CD14-positive monocyte (primary cell): ENCODE data around the gene LAMC3. TPM values are rescaled to one million over a fixed set of nuclear protein-coding genes. Genes with fewer than 3 reads are reported as not detected.
A peak's percentile ranks its signal among the peaks of the same experiment; 100 is the strongest.

ENCODE experiments used
- DNase-seq, 3 donors: peaks; one replicate each; pipeline ENCODE4 v3.0.0-alpha.2; 2011 to 2022
- H2AFZ ChIP-seq: 2 replicates; pipeline ENCODE4 v1.6.0; 2012; ENCODE audit warnings: mild to moderate bottlenecking, low read depth, low read length, inconsistent platforms; ENCODE audit not compliant: insufficient read depth, poor library complexity, severe bottlenecking
- H3K27ac ChIP-seq, 2 donors: 1 replicate in 1 of 2; 2 replicates in 1 of 2; pipeline ENCODE4 v1.5.1; 2012 to 2013; ENCODE audit warnings: low read length in 2 of 2, control low read depth in 1 of 2, inconsistent platforms in 1 of 2, low read depth in 1 of 2, mild to moderate bottlenecking in 1 of 2
- H3K27me3 ChIP-seq, 2 donors: one replicate each; pipeline versions ENCODE4 v1.6.0 to v1.6.1; 2011 to 2013; ENCODE audit warnings: low read length in 2 of 2; ENCODE audit not compliant: control insufficient read depth in 2 of 2, insufficient read depth in 2 of 2
- H3K36me3 ChIP-seq, 2 donors: replicated peaks in 1 of 2; 1 replicate in 1 of 2; 2 replicates in 1 of 2; pipeline versions ENCODE4 v1.5.1 to v1.6.1; 2012 to 2013; ENCODE audit warnings: low read length in 2 of 2, control low read depth in 1 of 2, inconsistent platforms in 1 of 2, mild to moderate bottlenecking in 1 of 2; ENCODE audit not compliant: insufficient read depth in 2 of 2, control insufficient read depth in 1 of 2
- H3K4me1 ChIP-seq, 2 donors: 1 replicate in 1 of 2; 2 replicates in 1 of 2; pipeline versions ENCODE4 v1.5.1 to v1.6.1; 2012 to 2013; ENCODE audit warnings: low read length in 2 of 2, control low read depth in 1 of 2, inconsistent platforms in 1 of 2, mild to moderate bottlenecking in 1 of 2, moderate library complexity in 1 of 2; ENCODE audit not compliant: insufficient read depth in 2 of 2, control insufficient read depth in 1 of 2
- H3K4me2 ChIP-seq: replicated peaks from 2 replicates; pipeline ENCODE3; 2012; ENCODE audit warnings: low read length, moderate library complexity, mild to moderate bottlenecking; ENCODE audit not compliant: poor library complexity, severe bottlenecking; ENCODE audit errors: extremely low read depth
- H3K4me3 ChIP-seq, 3 experiments: fragments of 200-600 bp in 1 of 3; sonication (generic) in 1 of 3; replicated peaks in 1 of 3; 1 replicate in 2 of 3; 2 replicates in 1 of 3; pipeline ENCODE4 v1.5.1; 2011 to 2013; ENCODE audit warnings: low read length in 3 of 3, mild to moderate bottlenecking in 3 of 3, control low read depth in 2 of 3, low read depth in 2 of 3, inconsistent platforms in 1 of 3, moderate library complexity in 1 of 3
- H3K79me2 ChIP-seq: 2 replicates; pipeline ENCODE4 v1.6.0; 2012; ENCODE audit warnings: mild to moderate bottlenecking, control low read depth, inconsistent platforms, low read length, moderate library complexity; ENCODE audit not compliant: insufficient read depth
- H3K9ac ChIP-seq: 2 replicates; pipeline ENCODE4 v1.6.0; 2017; ENCODE audit warnings: low read length, mild to moderate bottlenecking; ENCODE audit not compliant: insufficient read depth, poor library complexity, severe bottlenecking
- H3K9me3 ChIP-seq, 2 donors: replicated peaks in 1 of 2; 1 replicate in 1 of 2; 2 replicates in 1 of 2; pipeline versions ENCODE4 v1.5.1 to v1.6.1; 2012 to 2013; ENCODE audit warnings: low read length in 2 of 2, control low read depth in 1 of 2; ENCODE audit not compliant: control insufficient read depth in 1 of 2, insufficient read depth in 1 of 2
- H4K20me1 ChIP-seq: 2 replicates; pipeline ENCODE4 v1.6.0; 2012; ENCODE audit warnings: mild to moderate bottlenecking, low read length, control low read depth, moderate library complexity; ENCODE audit not compliant: insufficient read depth
- H3K27ac Mint-ChIP-seq, 7 donors: one replicate each; pipeline ENCODE4 v1.8.0; 2020; ENCODE audit warnings: mild to moderate bottlenecking in 7 of 7, mixed read lengths in 7 of 7, moderate library complexity in 6 of 7, inconsistent platforms in 2 of 7
- H3K27me3 Mint-ChIP-seq, 3 donors: one replicate each; pipeline ENCODE4 v1.8.0; 2021 to 2022; ENCODE audit warnings: low read depth in 3 of 3, mild to moderate bottlenecking in 3 of 3, mixed read lengths in 3 of 3, moderate library complexity in 3 of 3, inconsistent platforms in 1 of 3
- H3K36me3 Mint-ChIP-seq, 2 donors: one replicate each; pipeline ENCODE4 v1.8.0; 2020; ENCODE audit warnings: mixed read lengths in 2 of 2, inconsistent platforms in 1 of 2, mild to moderate bottlenecking in 1 of 2
- H3K4me1 Mint-ChIP-seq: one replicate; pipeline ENCODE4 v1.8.0; 2020; ENCODE audit warnings: mild to moderate bottlenecking, mixed read lengths
- H3K4me3 Mint-ChIP-seq, 2 donors: one replicate each; pipeline ENCODE4 v1.8.0; 2020; ENCODE audit warnings: mild to moderate bottlenecking in 2 of 2, mixed read lengths in 2 of 2, moderate library complexity in 1 of 2
- H3K9me3 Mint-ChIP-seq, 7 donors: one replicate each; pipeline ENCODE4 v1.8.0; 2020 to 2022; ENCODE audit warnings: mixed read lengths in 7 of 7, mild to moderate bottlenecking in 6 of 7, moderate library complexity in 6 of 7, inconsistent platforms in 2 of 7
- WGBS: methylation state at CpG from one replicate; pipeline ENCODE4 v1.1.5; 2013; ENCODE audit warnings: missing lambda C conversion rate; ENCODE audit not compliant: insufficient coverage; 5-methylcytosine and 5-hydroxymethylcytosine counted together
- intact Hi-C, 2 donors: fragments of 100-400 bp; cut with micrococcal nuclease; formaldehyde crosslinking; loops; one replicate each; pipeline versions ENCODE4 v1.15.0 to v1.15.1; 2023
- polyA plus RNA-seq, 3 donors: library from polyadenylated mRNA; depleted of rRNA in 1 of 3; unstranded in 2 of 3; stranded (reverse) in 1 of 3; fragments of 300-500 nt in 2 of 3; fragments of >200 nt in 1 of 3; fragmentation: Illumina TruSeq in 2 of 3; gene quantifications; 1 replicate in 2 of 3; 2 replicates in 1 of 3; pipeline ENCODE4 v1.2.3, GENCODE V29; 2012 to 2021
- TF ChIP-seq, protein P1 (sequence below): fragments of 200-600 bp; IDR thresholded peaks from one replicate; pipeline ENCODE4 v1.8.0; 2022; ENCODE audit warnings: antibody characterized with exemption, mild to moderate bottlenecking

LAMC3 gene
- polyA plus RNA-seq, 3 donors = 0.19 TPM; not detected in 2

DNA sequence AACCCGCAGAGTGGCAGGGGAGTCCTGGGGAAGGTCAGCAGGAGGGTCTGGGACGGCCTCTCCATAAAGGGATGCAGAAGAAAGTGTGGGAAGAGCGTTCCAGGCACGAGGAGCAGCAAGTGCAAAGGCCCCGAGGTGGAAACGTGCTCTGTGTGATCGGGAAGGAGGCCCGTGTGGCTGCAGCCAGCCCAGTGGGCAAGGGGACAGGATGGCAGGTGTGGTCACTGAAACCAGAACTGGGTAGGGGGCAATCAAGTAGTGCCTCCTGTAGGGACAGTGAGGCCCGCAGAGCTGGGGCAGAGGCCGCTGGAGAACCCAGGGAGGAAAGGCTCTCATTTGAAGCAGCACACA, 16.3 kb upstream of the LAMC3 start:
- Mint-ChIP-seq H3K9me3 (peaks cover 0 to 3% (median 0%) of the 10 kb centered on the region in 7 donors), H3K27ac (peak overlapping the region in 3 of 7 donors; percentile 2 to 19 (median 9)), H3K27me3 (peaks cover 0 to 2% (median 2%) of the 10 kb centered on the region in 3 donors), H3K36me3 (no peaks in the 10 kb centered on the region), H3K4me3 (peak overlapping the region in 1 of 2 donors; percentile 29), H3K4me1 (peaks cover 8% of the 10 kb centered on the region)
- H3K4me3 ChIP-seq = no peak overlapping the region
- H3K4me2 ChIP-seq = no peak overlapping the region
- no peak for DNase-seq
- peak overlapping the region; percentile 19 for H3K9ac ChIP-seq
- H2AFZ ChIP-seq = peak overlapping the region; percentile 44
- H3K27ac ChIP-seq = no peak overlapping the region
- no peaks in the 10 kb centered on the region for H4K20me1 ChIP-seq
- TF ChIP-seq, protein P1, sequence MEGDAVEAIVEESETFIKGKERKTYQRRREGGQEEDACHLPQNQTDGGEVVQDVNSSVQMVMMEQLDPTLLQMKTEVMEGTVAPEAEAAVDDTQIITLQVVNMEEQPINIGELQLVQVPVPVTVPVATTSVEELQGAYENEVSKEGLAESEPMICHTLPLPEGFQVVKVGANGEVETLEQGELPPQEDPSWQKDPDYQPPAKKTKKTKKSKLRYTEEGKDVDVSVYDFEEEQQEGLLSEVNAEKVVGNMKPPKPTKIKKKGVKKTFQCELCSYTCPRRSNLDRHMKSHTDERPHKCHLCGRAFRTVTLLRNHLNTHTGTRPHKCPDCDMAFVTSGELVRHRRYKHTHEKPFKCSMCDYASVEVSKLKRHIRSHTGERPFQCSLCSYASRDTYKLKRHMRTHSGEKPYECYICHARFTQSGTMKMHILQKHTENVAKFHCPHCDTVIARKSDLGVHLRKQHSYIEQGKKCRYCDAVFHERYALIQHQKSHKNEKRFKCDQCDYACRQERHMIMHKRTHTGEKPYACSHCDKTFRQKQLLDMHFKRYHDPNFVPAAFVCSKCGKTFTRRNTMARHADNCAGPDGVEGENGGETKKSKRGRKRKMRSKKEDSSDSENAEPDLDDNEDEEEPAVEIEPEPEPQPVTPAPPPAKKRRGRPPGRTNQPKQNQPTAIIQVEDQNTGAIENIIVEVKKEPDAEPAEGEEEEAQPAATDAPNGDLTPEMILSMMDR = no peak
- H3K9me3 ChIP-seq = no peaks in the 10 kb centered on the region
- H3K27me3 ChIP-seq = no peaks in the 10 kb centered on the region
- H3K79me2 ChIP-seq = no peaks in the 10 kb centered on the region
- no peaks in the 10 kb centered on the region for H3K36me3 ChIP-seq
- H3K4me1 ChIP-seq = peaks cover 50 to 54% of the 10 kb centered on the region in 2 donors
- intact Hi-C loops = loop anchor here in 1 of 2 donors (10.0 kb wide), 1 partner anchor 288 kb away; no protein-coding TSS in a partner anchor
- 89% methylated on average over 8 of the region's 10 CpGs for WGBS

DNA sequence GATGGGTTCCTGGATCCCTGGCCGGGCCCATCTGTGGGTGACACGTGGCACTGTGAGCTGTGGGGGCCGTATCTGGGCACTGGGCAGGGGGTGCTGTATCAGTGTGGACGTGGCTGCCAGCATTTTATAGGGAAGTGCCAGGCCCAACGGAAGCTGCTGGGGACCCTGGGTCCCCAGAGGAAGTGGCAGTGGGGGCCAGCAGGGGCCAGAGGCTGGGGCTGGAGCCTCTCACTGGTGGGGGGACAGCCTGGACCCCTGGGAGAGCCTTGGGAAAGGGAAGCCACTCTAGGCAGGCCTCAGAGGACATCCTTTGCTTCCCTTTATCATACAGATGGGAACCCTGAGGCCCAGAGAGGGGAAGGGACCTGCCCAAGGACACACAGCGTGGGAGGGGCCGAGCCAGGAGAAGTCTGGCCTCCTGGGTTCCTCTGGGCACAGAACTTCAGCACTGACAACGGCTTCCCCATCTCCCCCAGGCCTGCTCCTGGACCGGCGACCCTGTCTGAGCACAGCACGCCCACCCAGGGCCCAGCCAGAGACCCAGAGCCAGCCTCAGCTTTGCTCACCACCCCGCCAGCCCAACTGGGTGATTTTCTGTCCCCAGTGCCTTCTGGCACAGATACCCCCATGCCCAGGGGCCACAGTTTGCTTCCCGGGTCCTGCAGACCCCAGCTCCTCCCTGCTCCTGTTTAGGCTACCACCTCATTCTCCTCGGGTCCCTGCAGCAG, 15.5 kb upstream of the LAMC3 start:
- DNase-seq = peak in 1 of 3 donors; percentile 0
- 34% methylated on average over 14 of the region's 14 CpGs for WGBS
- Histone ChIP-seq H3K36me3 (no peaks in the 10 kb centered on the region), H3K79me2 (no peaks in the 10 kb centered on the region), H3K9ac (peak overlapping the region; percentile 19), H3K27me3 (no peaks in the 10 kb centered on the region), H3K9me3 (no peaks in the 10 kb centered on the region), H2AFZ (peak overlapping the region; percentile 44), H3K4me2 (peak overlapping the region; percentile 23), H3K4me3 (peak overlapping the region in 1 of 3 experiments; percentile 9), H4K20me1 (no peaks in the 10 kb centered on the region), H3K4me1 (peaks cover 50 to 58% of the 10 kb centered on the region in 2 donors), H3K27ac (no peak overlapping the region)
- intact Hi-C loops = loop anchor here in 1 of 2 donors (10.0 kb wide), 1 partner anchor 289 kb away; no protein-coding TSS in a partner anchor
- H3K36me3 Mint-ChIP-seq = no peaks in the 10 kb centered on the region
- H3K27ac Mint-ChIP-seq = peak overlapping the region in 5 of 7 donors; percentile 11 to 57 (median 26)
- TF ChIP-seq, protein P1 = no peak
- peaks cover 0 to 2% (median 0%) of the 10 kb centered on the region in 7 donors for H3K9me3 Mint-ChIP-seq
- peaks cover 1 to 2% (median 2%) of the 10 kb centered on the region in 3 donors for H3K27me3 Mint-ChIP-seq
- peaks cover 12% of the 10 kb centered on the region for H3K4me1 Mint-ChIP-seq
- peak overlapping the region in 1 of 2 donors; percentile 28 for H3K4me3 Mint-ChIP-seq
